Measurements from ENCODE around the gene SDK1.
"Not testable (repeated sequence)": the region's sequence is repeated elsewhere in the genome, so short reads cannot be mapped to it uniquely, and the experiment has no call there.

Gene SDK1

GRCh38 chr7:4217126-4217660 lies 916.1 kb downstream of the SDK1 start:
- DNase-seq, result not testable (repeated sequence)

- no peak for DNase-seq
Measured at GRCh38 chr7:4218481-4218880, 917.4 kb downstream of the SDK1 start.

GRCh38 chr7:4220011-4220410 lies 919.0 kb downstream of the SDK1 start:
- DNase-seq, result no peak

GRCh38 chr7:4221043-4221442 lies 920.0 kb downstream of the SDK1 start:
- DNase-seq, result no peak

GRCh38 chr7:4222676-4223075 lies 921.6 kb downstream of the SDK1 start:
- no peak for DNase-seq

- DNase-seq, result peak; percentile 65
Measured at GRCh38 chr7:4225361-4225771, 924.3 kb downstream of the SDK1 start.

GRCh38 chr7:4225881-4226523 lies 925.0 kb downstream of the SDK1 start:
- no peak for DNase-seq

DNA sequence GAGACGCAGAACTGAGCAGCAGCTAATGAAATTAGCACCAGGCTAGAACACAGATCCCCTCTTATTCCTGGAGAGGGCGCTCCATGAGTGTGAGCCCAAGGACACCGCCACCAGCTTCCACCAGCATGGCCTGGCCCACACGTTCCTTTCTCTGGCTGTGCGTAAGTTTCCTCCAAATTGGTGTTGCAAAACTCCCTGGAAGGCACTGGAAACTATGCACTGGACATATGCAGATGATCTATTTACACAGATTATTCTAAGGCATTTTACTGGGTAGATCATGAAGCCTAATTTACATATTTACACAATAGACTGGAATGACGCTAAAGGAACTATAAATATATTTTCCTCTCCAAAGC lies 925.5 kb downstream of the SDK1 start:
- DNase-seq, result no peak

GRCh38 chr7:4227105-4228010 lies 926.3 kb downstream of the SDK1 start:
- peak; percentile 67 for DNase-seq

DNA sequence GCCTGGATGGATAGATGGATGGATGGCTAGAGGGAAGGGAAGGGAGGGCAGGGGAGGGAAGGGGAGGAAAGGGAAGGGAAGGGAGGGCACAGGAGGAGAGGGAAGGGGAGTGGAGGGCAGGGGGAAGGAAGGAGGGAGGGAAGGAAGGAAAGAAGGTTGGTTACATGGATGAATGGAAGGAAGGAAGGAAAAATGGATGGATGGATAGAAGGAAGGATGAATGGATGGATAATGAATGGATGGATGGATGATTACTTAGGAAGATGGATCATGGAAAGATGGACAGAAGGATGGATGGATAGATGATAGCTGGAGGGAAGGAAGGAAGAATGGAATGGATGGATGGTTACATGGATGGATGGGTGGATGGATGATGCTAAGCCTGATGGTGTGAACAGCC lies 929.3 kb downstream of the SDK1 start:
- DNase-seq, result no peak

GRCh38 chr7:4233146-4233545 lies 932.1 kb downstream of the SDK1 start:
- DNase-seq, result no peak

- no peak for DNase-seq
Measured at GRCh38 chr7:4233621-4234497, 932.8 kb downstream of the SDK1 start.

- DNase-seq, result no peak
Measured at GRCh38 chr7:4234498-4234855, 933.4 kb downstream of the SDK1 start.

DNA sequence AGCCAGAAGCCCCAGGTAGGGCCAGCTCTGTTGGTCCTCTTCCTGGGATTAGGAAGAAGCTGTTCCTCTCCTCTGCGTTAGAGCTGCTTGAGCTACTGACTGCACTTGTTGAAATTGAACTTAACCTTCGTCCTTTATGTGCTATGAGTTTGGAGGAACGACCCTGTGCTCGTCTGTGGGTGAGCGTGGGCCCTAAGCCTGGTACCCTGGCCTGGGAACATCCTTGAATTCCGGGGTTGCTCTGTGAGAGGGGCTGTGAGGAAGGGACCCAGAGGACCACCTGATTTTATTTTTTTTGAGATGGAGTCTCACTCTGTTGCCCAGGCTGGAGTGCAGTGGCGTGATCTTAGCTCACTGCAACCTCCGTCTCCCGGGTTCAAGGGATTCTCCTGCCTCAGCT lies 933.8 kb downstream of the SDK1 start:
- no peak for DNase-seq

GRCh38 chr7:4235596-4235995 lies 934.5 kb downstream of the SDK1 start:
- no peak for DNase-seq

DNA sequence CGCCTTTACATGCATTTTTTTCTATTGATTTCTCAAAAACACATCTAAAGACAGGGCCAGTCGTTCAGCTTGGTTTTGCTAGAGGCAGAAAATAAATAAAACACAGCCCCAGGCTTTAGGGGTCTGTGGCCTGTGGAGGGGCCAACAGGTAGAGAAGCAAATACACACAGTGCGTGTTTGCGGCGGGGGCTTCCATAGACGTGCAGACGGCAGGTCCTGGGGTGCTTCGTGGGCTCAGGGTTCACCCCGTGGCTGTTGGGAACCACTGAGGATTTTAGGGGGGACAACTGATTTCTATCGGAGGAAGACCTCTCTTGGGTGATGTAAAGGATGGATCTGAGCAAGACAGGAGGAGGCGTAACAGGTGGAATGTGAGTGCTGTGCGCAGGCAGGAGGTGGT lies 935.3 kb downstream of the SDK1 start:
- no peak for DNase-seq

DNA sequence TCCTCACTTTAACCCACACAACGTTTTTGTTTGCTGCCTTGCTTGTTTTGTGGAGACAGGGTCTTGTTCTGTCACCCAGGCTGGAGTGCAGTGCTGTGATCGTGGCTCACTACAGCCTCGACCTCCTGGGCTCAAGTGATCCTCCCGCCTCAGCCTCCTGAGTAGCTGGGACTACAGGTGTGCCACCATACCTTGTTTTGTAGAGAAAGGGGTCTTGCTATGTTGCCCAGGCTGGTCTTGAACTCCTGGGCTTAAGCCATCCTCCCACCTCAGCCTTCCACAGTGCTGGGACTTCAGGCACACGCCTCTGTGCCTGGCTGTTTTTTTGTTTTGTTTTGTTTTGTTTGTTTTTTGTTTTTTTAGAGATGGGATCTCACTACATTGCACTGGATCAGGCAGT lies 935.8 kb downstream of the SDK1 start:
- not testable (repeated sequence) for DNase-seq

- DNase-seq, result no peak
Measured at GRCh38 chr7:4237296-4238235, 936.5 kb downstream of the SDK1 start.

DNA sequence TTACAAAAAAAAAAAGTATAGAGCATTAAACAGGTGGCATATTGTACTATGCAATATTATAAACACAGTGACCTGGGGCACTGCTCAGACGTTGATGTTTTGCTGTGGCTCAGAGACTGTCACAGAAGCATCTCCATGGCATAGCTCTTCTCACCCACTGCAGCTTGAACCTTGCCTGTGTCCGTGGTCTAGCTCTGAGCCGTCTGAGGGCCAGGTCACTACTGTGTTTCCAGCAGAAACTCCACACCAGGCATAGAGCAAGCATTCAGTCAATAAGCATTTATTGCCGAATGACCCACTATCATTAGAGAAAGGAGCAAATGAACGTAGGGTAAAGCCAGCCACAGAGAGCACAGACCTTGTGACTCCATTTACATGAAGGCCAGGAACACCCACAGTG lies 937.8 kb downstream of the SDK1 start:
- no peak for DNase-seq

GRCh38 chr7:4240042-4240441 lies 939.0 kb downstream of the SDK1 start:
- DNase-seq, result no peak

- no peak for DNase-seq
Measured at GRCh38 chr7:4240520-4241303, 939.7 kb downstream of the SDK1 start.

Data from femur (tissue), 1 donor.